ENCODE data around the gene N4BP2L2.

DNA sequence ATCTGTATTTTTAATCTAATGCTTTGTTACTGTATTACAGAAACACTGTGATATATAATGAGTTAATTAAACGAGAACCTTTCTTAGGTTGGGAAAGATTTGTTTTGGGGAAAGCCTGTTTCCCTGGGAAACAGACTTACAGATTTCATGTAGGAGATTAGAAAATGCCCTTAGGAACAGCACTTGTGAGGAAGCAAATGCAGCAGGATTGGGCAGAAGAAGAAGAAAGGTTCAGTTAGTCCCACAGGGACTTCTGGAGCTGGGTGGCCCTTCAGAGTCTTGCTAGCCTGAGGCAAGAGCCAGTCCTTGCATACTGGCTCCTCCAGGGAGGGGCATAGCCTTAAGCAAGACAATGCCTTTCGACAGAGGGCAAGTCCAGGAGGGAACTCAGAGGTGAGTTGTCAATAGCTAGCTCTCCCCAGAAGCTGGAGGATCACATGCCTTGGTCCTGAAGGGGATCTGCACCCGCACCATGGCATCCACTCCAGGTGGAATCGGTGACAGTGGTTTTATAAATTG, 147.4 kb downstream of the N4BP2L2 start:
- no peak for TF ChIP-seq POLR2A (IDR thresholded peaks at IDR 0.05)
- TF ChIP-seq, protein P1, sequence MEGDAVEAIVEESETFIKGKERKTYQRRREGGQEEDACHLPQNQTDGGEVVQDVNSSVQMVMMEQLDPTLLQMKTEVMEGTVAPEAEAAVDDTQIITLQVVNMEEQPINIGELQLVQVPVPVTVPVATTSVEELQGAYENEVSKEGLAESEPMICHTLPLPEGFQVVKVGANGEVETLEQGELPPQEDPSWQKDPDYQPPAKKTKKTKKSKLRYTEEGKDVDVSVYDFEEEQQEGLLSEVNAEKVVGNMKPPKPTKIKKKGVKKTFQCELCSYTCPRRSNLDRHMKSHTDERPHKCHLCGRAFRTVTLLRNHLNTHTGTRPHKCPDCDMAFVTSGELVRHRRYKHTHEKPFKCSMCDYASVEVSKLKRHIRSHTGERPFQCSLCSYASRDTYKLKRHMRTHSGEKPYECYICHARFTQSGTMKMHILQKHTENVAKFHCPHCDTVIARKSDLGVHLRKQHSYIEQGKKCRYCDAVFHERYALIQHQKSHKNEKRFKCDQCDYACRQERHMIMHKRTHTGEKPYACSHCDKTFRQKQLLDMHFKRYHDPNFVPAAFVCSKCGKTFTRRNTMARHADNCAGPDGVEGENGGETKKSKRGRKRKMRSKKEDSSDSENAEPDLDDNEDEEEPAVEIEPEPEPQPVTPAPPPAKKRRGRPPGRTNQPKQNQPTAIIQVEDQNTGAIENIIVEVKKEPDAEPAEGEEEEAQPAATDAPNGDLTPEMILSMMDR (IDR thresholded peaks at IDR 0.05): no peak

Data from breast epithelium (tissue), 3 donors.